TTC549 (cell line): ENCODE measurements around the gene OR2Z1.

ENCODE experiments used
- FAIRE-seq: peaks from 2 replicates; lab custom pipeline; 2012; peaks lifted over from hg19 to GRCh38; lab: Jason Lieb, UNC

The OR2Z1 gene

GRCh38 chr19:8721334-8721733, at the start of gene OR2Z1:
Gene OR2Z1, plus strand, starts transcription at chr19:8721634. Its CDS starts 9,395 bp downstream, at chr19:8731029.
- FAIRE-seq = no peak

- FAIRE-seq = no peak
Measured at GRCh38 chr19:8673276-8673891, 48.0 kb upstream of the OR2Z1 start.

- no peak for FAIRE-seq
Measured at GRCh38 chr19:8675066-8675465, 46.4 kb upstream of the OR2Z1 start.

GRCh38 chr19:8678244-8678807, 43.1 kb upstream of the OR2Z1 start:
- no peak for FAIRE-seq

- FAIRE-seq = no peak
Measured at GRCh38 chr19:8680676-8681344, 40.6 kb upstream of the OR2Z1 start.

GRCh38 chr19:8681345-8682029, 39.9 kb upstream of the OR2Z1 start:
- FAIRE-seq = no peak

- FAIRE-seq = no peak
Measured at GRCh38 chr19:8682472-8682871, 39.0 kb upstream of the OR2Z1 start.

GRCh38 chr19:8682931-8683330, 38.5 kb upstream of the OR2Z1 start:
- no peak for FAIRE-seq

GRCh38 chr19:8684001-8684902, 37.2 kb upstream of the OR2Z1 start:
- no peak for FAIRE-seq

GRCh38 chr19:8686549-8686948, 34.9 kb upstream of the OR2Z1 start:
- FAIRE-seq = no peak

- FAIRE-seq = no peak
Measured at GRCh38 chr19:8688930-8689329, 32.5 kb upstream of the OR2Z1 start.

- FAIRE-seq = no peak
Measured at GRCh38 chr19:8690753-8691539, 30.5 kb upstream of the OR2Z1 start.

- no peak for FAIRE-seq
Measured at GRCh38 chr19:8695501-8695900, 25.9 kb upstream of the OR2Z1 start.

- FAIRE-seq = no peak
Measured at GRCh38 chr19:8695911-8696310, 25.5 kb upstream of the OR2Z1 start.

GRCh38 chr19:8696993-8697392, 24.4 kb upstream of the OR2Z1 start:
- FAIRE-seq = no peak

GRCh38 chr19:8697671-8698432, 23.6 kb upstream of the OR2Z1 start:
- FAIRE-seq = no peak

- FAIRE-seq = no peak
Measured at GRCh38 chr19:8698433-8699063, 22.9 kb upstream of the OR2Z1 start, which contains the start of gene ACTL9. Gene ACTL9, minus strand, starts transcription at chr19:8698795. Its CDS starts 94 bp downstream, at chr19:8698701.

- FAIRE-seq = no peak
Measured at GRCh38 chr19:8699908-8700307, 21.5 kb upstream of the OR2Z1 start.

GRCh38 chr19:8700956-8701355, 20.5 kb upstream of the OR2Z1 start:
- FAIRE-seq = no peak

GRCh38 chr19:8702350-8702749, 19.1 kb upstream of the OR2Z1 start:
- no peak for FAIRE-seq
